Nephron (organoid): ENCODE results near the gene DRC7.
"Not testable (repeated sequence)": the region's sequence is repeated elsewhere in the genome, so short reads cannot be mapped to it uniquely, and the experiment has no call there.

ENCODE experiments used
- H3K27ac Mint-ChIP-seq, 3 experiments: 2 replicates each; pipeline ENCODE4 v1.8.0; 2020; ENCODE audit warnings: mixed read lengths in 3 of 3, mild to moderate bottlenecking in 2 of 3, moderate library complexity in 1 of 3
- H3K27me3 Mint-ChIP-seq: 2 replicates; pipeline ENCODE4 v1.8.0; 2021; ENCODE audit warnings: low read depth, mild to moderate bottlenecking, moderate library complexity, mixed read lengths
- H3K36me3 Mint-ChIP-seq: 2 replicates; pipeline ENCODE4 v1.8.0; 2020; ENCODE audit warnings: low read depth, mixed read lengths
- H3K4me1 Mint-ChIP-seq: 2 replicates; pipeline ENCODE4 v1.8.0; 2020; ENCODE audit warnings: mixed read lengths
- H3K4me3 Mint-ChIP-seq, 3 experiments: 2 replicates each; pipeline ENCODE4 v1.8.0; 2020; ENCODE audit warnings: mild to moderate bottlenecking in 3 of 3, mixed read lengths in 3 of 3, moderate library complexity in 2 of 3
- H3K9me3 Mint-ChIP-seq: 2 replicates; pipeline ENCODE4 v1.8.0; 2020; ENCODE audit warnings: mixed read lengths
- CTCF ChIP-seq, 3 experiments: fragments of 200-600 bp; sonication (generic); IDR thresholded peaks; one replicate each; pipeline ENCODE4 v1.5.0; 2021; ENCODE audit warnings: antibody characterized with exemption in 3 of 3; ENCODE audit not compliant: unreplicated experiment in 3 of 3

Gene DRC7

GRCh38 chr16:57728336-57729181 is 34.0 kb downstream of the DRC7 start:
- no peak overlapping the region for H3K4me3 Mint-ChIP-seq
- H3K27me3 Mint-ChIP-seq: peaks cover 3% of the 10 kb centered on the region
- no peak overlapping the region for H3K27ac Mint-ChIP-seq
- H3K9me3 Mint-ChIP-seq: peaks cover 5% of the 10 kb centered on the region
- peaks cover 5% of the 10 kb centered on the region for H3K4me1 Mint-ChIP-seq
- H3K36me3 Mint-ChIP-seq: no peaks in the 10 kb centered on the region
- no peak for TF ChIP-seq CTCF (IDR thresholded peaks at IDR 0.05; ENCODE audit: unreplicated experiment in 3 of 3)

- H3K9me3 Mint-ChIP-seq: peaks cover 5% of the 10 kb centered on the region
- no peaks in the 10 kb centered on the region for H3K36me3 Mint-ChIP-seq
- no peak overlapping the region for H3K27ac Mint-ChIP-seq
- no peak for TF ChIP-seq CTCF (IDR thresholded peaks at IDR 0.05; ENCODE audit: unreplicated experiment in 3 of 3)
- peaks cover 5% of the 10 kb centered on the region for H3K4me1 Mint-ChIP-seq
- H3K4me3 Mint-ChIP-seq: no peak overlapping the region
- H3K27me3 Mint-ChIP-seq: peaks cover 3% of the 10 kb centered on the region
These were observed 34.5 kb downstream of the DRC7 start for GRCh38 chr16:57729182-57729484.

- H3K4me3 Mint-ChIP-seq, H3K27ac Mint-ChIP-seq, H3K4me1 Mint-ChIP-seq, H3K27me3 Mint-ChIP-seq, H3K9me3 Mint-ChIP-seq, H3K36me3 Mint-ChIP-seq: not testable (repeated sequence)
These were observed 35.2 kb downstream of the DRC7 start for GRCh38 chr16:57729852-57730251.

GRCh38 chr16:57730771-57731730 is 36.4 kb downstream of the DRC7 start:
- peaks cover 3% of the 10 kb centered on the region for H3K27me3 Mint-ChIP-seq
- peaks cover 5% of the 10 kb centered on the region for H3K4me1 Mint-ChIP-seq
- peaks cover 5% of the 10 kb centered on the region for H3K9me3 Mint-ChIP-seq
- no peak overlapping the region for H3K4me3 Mint-ChIP-seq
- H3K36me3 Mint-ChIP-seq: no peaks in the 10 kb centered on the region
- TF ChIP-seq CTCF (IDR thresholded peaks at IDR 0.05; ENCODE audit: unreplicated experiment in 3 of 3): no peak
- H3K27ac Mint-ChIP-seq: no peak overlapping the region

- peaks cover 5% of the 10 kb centered on the region for H3K9me3 Mint-ChIP-seq
These were observed 37.4 kb downstream of the DRC7 start for GRCh38 chr16:57732037-57732436.

More at GRCh38 chr16:57732037-57732436, 37.4 kb downstream of the DRC7 start:
- Mint-ChIP-seq H3K4me1 (peaks cover 14% of the 10 kb centered on the region), H3K27me3 (peaks cover 3% of the 10 kb centered on the region), H3K27ac (no peak overlapping the region), H3K4me3 (no peak overlapping the region), H3K36me3 (no peaks in the 10 kb centered on the region)
- TF ChIP-seq CTCF (IDR thresholded peaks at IDR 0.05; ENCODE audit: unreplicated experiment in 3 of 3): no peak
